ENCODE measurements around the gene YIF1A.

DNA sequence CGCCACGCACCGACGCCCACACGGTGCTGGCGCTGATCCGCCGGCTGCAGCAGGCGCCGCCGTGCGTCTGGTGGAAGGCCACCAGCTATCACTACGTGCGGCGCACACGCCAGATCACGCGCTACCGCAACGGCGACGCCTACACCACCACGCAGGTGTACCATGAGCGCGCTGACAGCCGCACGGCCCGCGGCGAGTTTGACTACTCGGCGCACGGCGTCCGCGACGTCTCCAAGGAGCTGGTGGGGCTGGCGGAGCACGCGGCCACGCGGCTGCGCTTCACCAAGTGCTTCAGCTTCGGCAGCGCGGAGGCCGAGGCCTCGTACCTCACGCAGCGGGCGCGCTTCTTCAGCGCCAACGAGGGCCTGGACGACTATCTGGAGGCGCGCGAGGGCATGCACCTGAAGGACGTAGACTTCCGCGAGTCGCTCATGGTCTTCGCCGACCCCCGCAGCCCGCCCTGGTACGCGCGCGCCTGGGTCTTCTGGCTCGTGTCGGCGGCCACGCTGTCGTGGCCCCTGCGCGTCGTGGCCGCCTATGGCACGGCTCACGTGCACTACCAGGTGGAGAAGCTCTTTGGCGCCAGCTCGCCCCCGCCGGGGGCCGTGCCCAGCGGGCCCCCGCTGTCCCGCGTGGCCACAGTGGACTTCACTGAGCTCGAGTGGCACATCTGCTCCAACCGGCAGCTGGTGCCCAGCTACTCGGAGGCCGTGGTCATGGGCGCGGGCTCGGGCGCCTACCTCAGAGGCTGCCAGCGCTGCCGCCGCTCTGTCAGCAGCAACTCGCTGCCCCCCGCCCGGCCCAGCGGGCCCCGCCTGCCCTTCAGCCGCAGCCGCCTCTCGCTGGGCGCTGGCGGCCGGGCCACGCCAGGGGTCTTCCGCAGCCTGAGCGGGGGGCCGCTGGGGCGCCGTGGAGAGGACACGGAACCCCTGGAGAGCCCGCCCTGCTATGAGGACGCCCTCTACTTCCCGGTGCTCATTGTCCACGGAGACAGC, 6.0 kb upstream of the YIF1A start:
- TF ChIP-seq, protein P1, sequence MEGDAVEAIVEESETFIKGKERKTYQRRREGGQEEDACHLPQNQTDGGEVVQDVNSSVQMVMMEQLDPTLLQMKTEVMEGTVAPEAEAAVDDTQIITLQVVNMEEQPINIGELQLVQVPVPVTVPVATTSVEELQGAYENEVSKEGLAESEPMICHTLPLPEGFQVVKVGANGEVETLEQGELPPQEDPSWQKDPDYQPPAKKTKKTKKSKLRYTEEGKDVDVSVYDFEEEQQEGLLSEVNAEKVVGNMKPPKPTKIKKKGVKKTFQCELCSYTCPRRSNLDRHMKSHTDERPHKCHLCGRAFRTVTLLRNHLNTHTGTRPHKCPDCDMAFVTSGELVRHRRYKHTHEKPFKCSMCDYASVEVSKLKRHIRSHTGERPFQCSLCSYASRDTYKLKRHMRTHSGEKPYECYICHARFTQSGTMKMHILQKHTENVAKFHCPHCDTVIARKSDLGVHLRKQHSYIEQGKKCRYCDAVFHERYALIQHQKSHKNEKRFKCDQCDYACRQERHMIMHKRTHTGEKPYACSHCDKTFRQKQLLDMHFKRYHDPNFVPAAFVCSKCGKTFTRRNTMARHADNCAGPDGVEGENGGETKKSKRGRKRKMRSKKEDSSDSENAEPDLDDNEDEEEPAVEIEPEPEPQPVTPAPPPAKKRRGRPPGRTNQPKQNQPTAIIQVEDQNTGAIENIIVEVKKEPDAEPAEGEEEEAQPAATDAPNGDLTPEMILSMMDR (conservative IDR thresholded peaks at IDR 0.05; ENCODE audit: low read depth, low read length), result no peak
- no peak for TF ChIP-seq POLR2A (IDR thresholded peaks at IDR 0.05; ENCODE audit: low read depth, low read length)
- no peak for TF ChIP-seq CEBPB (IDR thresholded peaks at IDR 0.05; ENCODE audit: low read depth, low read length)
- no peak for TF ChIP-seq RAD21 (IDR thresholded peaks at IDR 0.05; ENCODE audit: low read length)
- TF ChIP-seq MAFK (IDR thresholded peaks at IDR 0.05; ENCODE audit: low read depth, low read length), result no peak
- TF ChIP-seq, protein P2, sequence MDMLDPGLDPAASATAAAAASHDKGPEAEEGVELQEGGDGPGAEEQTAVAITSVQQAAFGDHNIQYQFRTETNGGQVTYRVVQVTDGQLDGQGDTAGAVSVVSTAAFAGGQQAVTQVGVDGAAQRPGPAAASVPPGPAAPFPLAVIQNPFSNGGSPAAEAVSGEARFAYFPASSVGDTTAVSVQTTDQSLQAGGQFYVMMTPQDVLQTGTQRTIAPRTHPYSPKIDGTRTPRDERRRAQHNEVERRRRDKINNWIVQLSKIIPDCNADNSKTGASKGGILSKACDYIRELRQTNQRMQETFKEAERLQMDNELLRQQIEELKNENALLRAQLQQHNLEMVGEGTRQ (IDR thresholded peaks at IDR 0.05; ENCODE audit: low read depth, low read length), result no peak
- TF ChIP-seq, protein P3, sequence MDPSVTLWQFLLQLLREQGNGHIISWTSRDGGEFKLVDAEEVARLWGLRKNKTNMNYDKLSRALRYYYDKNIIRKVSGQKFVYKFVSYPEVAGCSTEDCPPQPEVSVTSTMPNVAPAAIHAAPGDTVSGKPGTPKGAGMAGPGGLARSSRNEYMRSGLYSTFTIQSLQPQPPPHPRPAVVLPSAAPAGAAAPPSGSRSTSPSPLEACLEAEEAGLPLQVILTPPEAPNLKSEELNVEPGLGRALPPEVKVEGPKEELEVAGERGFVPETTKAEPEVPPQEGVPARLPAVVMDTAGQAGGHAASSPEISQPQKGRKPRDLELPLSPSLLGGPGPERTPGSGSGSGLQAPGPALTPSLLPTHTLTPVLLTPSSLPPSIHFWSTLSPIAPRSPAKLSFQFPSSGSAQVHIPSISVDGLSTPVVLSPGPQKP (IDR thresholded peaks at IDR 0.05; ENCODE audit: borderline replicate concordance, low read depth, low read length), result no peak
